ENCODE results near the gene UBTF. TPM values are rescaled to one million over a fixed set of nuclear protein-coding genes. Genes with fewer than 3 reads are reported as not detected.

UBTF gene
- total and polyA plus RNA-seq, 2 of the 4 experiments (the other 2 are of a cell fraction) = 29.7 to 42.1 TPM

GRCh38 chr17:44266402-44267164, 47.1 kb upstream of the UBTF start:
- Histone ChIP-seq H4K8ac (ENCODE audit: low read depth in 2 of 2, low read length in 2 of 2) (no peak overlapping the region), H2BK15ac (ENCODE audit: low read depth, low read length) (no peak overlapping the region), H2AK5ac (ENCODE audit: low read depth, low read length) (no peak overlapping the region), H3K4ac (ENCODE audit: low read depth, low read length) (no peak overlapping the region), H2AFZ (replicated peaks; ENCODE audit: low read length, poor library complexity) (no peak overlapping the region), H3K56ac (ENCODE audit: extremely low read depth, insufficient read depth, low read length) (no peak overlapping the region), H3K4me3 (ENCODE audit: insufficient read depth, low read depth, low read length) (no peak overlapping the region), H2BK5ac (ENCODE audit: low read depth, low read length, poor library complexity, severe bottlenecking) (no peak overlapping the region), H3K18ac (ENCODE audit: low read depth, low read length) (no peak overlapping the region), H3K79me1 (ENCODE audit: low read depth in 1 of 2, low read length in 2 of 2) (no peaks in the 10 kb centered on the region), H4K20me1 (ENCODE audit: insufficient read depth, low read length) (no peaks in the 10 kb centered on the region), H3K9me3 (ENCODE audit: control insufficient read depth, insufficient read depth, low read length) (no peaks in the 10 kb centered on the region), H3K9ac (ENCODE audit: low read depth, low read length) (no peak overlapping the region), H4K5ac (ENCODE audit: low read depth, low read length) (no peak overlapping the region), H3K4me2 (ENCODE audit: low read depth, low read length) (no peak overlapping the region), H4K91ac (ENCODE audit: insufficient read depth, low read depth, low read length) (no peak overlapping the region), H3K4me1 (ENCODE audit: control insufficient read depth, insufficient read depth, low read length) (no peaks in the 10 kb centered on the region), H3K36me3 (ENCODE audit: control insufficient read depth, insufficient read depth, low read length) (no peaks in the 10 kb centered on the region), H3K14ac (replicated peaks; ENCODE audit: low read depth, low read length) (no peak overlapping the region), H2AK9ac (replicated peaks; ENCODE audit: low read depth, low read length, poor library complexity) (no peak overlapping the region), H2BK20ac (ENCODE audit: low read depth, low read length) (no peak overlapping the region), H3K9me1 (ENCODE audit: insufficient read depth, low read length) (no peaks in the 10 kb centered on the region), H3K27ac (ENCODE audit: insufficient read depth, low read length) (no peak overlapping the region), H3K23ac (ENCODE audit: low read depth, low read length) (no peak overlapping the region), H3K27me3 (ENCODE audit: control insufficient read depth, insufficient read depth, low read length) (peaks cover 50% of the 10 kb centered on the region), H2BK120ac (ENCODE audit: low read depth, low read length) (no peak overlapping the region)
- in situ Hi-C loops (cut with MboI; ENCODE audit: low sequenced_read_pairs) (no loop called here), dilution Hi-C loops (cut with HindIII; ENCODE audit: low sequenced_read_pairs, unreplicated experiment) (no loop called here), intact Hi-C loops (cut with micrococcal nuclease) (no loop called here)
- BruUV-seq (replicated peaks) = no TSS peak
- TF ChIP-seq MAFK (IDR thresholded peaks at IDR 0.05; ENCODE audit: low read depth, low read length) = no peak
- no peak for TF ChIP-seq MAZ (IDR thresholded peaks at IDR 0.05; ENCODE audit: borderline replicate concordance, low read depth, low read length)
- no peak for TF ChIP-seq SMC3 (IDR thresholded peaks at IDR 0.05; ENCODE audit: low read depth, low read length)
- TF ChIP-seq NFE2L2 (IDR thresholded peaks at IDR 0.05; ENCODE audit: low read depth, low read length) = no peak
- no peak for DNase-seq
- WGBS, 2 experiments (ENCODE audit: extremely low coverage in 2 of 2, insufficient read length in 1 of 2) = 83% methylated on average over 3 of the region's 9 CpGs; no CpG with 5 or more reads in 1 of the 2 experiments
- ChIA-PET POLR2A (ENCODE audit: unreplicated experiment) (no interaction called here), CTCF (no interaction called here)
- no peak for ATAC-seq (ENCODE audit: low read depth)

Data from IMR-90 (cell line).